Inflammatory macrophage treated with lipopolysaccharide for 1 hour (primary cell): ENCODE data around the gene FBXO7.
A peak's percentile ranks its signal among the peaks of the same experiment; 100 is the strongest.

Experiments
- DNase-seq, 2 donors: peaks; one replicate each; pipeline ENCODE4 v3.0.0-alpha.2; 2020 to 2022

Gene FBXO7

DNA sequence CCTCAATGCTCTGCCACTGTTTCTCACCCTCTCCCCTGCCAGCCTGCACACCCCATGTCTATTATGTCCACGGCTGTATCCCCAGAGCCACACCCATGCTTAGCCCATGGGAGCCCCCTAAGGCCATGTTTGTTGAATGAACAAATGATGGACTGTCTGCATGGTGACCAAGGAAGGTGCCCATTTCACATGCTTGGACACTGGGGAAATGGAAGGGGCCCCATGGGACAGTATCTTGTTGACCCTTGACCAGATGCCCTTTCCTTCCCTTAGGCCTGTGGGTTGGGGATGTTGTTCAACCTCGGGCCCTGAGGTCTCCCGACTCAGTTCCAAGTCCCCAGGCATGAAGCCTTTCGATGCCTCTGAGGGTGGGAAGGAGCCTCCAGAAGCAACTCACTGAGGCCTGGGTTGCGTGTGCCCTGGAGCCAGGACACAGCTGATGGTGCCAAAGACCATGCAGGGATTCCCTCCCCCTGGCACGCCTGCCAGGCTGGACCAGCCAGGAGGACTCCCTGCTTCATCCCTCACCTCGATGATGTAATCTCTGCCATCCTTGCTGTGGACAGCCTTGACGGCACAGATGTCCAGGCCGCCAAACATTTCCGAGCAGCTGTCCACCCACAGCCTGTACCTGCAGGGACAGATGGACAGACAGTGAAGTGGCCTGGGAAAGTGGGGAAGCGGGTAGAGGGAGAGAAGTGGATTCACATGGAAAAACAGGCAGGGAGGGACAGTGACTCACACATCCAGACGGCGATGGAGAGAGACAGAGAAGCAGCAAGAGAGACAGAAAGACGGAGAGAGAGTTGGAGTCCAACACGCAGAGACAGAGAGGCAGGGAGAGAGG, 58.9 kb downstream of the FBXO7 start:
- DNase-seq, result no peak

DNA sequence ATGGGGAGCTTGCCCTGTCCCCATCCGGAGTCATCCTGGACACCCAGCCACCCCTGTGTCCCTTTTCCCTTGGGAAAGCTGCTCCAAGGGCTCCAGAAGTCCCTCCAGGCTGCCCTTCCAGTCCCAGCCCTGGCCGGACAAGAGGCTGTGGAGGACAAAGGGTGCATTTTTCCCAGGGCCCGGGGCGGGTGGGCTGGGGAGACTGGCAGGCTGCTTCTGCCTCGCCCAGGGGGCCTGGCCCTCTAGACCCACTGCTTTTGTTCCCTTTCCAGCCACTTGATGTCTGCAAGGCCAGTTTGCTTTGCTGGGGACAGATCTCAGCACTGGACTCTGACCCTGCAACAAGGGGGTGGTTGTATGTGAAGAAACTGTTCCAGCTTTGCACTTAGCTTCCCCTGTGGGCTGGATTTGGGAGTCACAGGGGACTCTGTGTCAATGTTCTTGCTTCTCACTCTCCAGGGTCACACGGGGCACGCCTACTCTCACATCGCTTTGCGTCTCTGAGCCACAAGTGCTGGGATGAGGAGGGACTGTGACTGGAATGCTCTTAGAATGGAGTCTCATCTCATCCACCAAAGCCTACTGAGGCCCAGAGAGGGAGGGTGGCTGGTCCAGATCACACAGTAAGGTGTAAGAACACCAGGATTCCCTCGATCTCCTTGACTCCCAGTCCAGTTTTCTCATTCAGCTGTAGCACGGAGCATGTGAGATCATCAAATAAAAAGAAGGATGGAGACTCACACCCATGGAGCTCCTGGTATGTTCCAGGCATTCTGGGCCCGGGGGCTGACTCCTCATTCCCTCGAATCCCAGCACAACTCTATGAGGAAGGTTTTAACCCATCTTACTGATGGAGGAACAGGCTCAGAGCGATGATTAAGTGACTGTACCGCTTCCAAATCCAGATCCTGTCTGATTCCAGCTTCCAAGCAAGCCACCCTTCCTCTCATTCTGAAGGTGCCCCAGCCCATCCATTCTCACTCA, 59.9 kb downstream of the FBXO7 start:
- peak; percentile 5 to 65 for DNase-seq

GRCh38 chr22:32535531-32536190, 61.0 kb downstream of the FBXO7 start:
- DNase-seq, result no peak

GRCh38 chr22:32536352-32536751, 61.7 kb downstream of the FBXO7 start:
- no peak for DNase-seq

DNA sequence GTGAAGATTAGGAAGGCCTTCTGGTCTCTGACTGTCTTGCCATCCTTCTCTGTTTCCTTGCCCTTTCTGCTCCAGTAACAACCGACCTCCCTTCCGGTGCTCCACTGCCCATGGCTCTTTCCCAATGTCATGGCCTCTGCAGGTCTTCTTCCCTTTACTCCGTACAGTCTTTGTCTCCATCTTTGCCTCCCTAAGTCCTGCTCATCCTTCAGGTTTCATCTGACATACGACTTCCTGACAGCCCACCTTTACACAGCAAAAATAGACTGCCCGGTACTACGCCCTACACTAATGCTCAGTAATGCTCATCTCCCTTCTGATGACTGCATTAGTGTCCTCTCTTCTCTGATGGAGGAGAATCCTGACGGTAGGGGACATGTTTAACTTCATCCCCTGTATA, 63.9 kb downstream of the FBXO7 start:
- DNase-seq, result no peak

GRCh38 chr22:32539631-32540421, 65.2 kb downstream of the FBXO7 start:
- peak in 1 of 2 donors; percentile 37 for DNase-seq

- no peak for DNase-seq
Observed at GRCh38 chr22:32541481-32541880, 66.9 kb downstream of the FBXO7 start.

DNA sequence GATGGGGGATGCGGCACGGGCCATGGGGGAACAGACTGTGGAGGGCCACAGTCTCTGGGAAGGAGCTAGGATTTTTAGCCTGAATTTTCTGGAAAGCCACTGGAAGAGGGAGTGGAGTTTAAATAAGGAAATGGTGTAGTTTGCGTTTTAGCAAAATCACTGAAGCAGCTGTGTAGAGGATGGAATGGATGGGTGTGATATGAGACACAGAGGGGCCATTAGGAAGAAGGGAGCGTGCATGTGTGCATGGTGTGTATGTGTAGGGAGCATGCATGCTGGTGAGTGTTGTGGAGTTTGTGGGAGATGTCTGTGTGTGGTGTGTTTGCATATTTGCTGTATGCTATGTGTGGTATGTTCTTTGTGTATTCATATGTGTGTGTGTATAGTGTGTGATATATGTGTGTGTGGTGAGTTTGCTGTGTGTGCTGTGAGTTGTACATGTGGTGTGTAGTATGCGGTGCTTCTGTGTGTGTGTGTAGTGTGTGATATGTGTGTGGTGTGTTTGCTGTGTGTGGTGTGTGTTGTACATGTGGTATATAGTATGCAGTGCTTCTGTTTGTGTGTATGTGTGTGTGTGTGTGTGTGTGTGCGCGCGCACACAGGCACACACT, 67.6 kb downstream of the FBXO7 start:
- DNase-seq, result no peak

DNA sequence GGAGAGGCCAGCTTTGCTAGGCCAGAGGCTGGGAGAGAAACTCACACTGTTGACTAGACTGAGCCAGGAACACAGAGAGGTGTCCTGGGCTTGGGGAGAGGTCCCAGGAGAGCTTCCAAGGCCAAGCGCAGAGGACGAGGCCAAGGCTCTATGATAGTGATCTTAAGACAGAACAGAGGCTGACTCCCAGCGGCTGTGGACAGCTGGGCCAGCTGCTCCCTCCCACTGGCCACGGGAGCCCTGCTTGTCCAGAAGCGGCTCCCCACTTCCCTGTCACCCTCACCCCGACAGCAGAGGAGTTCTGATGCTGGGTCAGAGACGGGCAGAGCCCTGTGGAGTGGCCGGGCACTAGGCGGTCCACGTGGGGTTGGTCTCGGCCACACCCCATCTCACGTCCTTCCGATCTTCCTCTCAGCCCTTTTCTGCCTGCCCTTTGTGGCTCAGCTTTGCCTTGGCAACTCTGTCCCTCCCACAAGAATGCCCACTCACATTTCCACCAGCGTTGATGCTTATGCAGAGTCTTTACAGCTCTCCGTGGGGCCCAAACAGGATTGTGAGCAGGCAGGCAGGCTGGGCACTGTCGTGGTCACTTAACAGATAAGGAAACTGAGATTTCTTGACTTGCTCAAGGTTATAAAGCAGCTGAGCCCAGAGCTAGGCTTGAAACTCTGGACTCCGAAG, 68.2 kb downstream of the FBXO7 start:
- DNase-seq, result no peak

DNA sequence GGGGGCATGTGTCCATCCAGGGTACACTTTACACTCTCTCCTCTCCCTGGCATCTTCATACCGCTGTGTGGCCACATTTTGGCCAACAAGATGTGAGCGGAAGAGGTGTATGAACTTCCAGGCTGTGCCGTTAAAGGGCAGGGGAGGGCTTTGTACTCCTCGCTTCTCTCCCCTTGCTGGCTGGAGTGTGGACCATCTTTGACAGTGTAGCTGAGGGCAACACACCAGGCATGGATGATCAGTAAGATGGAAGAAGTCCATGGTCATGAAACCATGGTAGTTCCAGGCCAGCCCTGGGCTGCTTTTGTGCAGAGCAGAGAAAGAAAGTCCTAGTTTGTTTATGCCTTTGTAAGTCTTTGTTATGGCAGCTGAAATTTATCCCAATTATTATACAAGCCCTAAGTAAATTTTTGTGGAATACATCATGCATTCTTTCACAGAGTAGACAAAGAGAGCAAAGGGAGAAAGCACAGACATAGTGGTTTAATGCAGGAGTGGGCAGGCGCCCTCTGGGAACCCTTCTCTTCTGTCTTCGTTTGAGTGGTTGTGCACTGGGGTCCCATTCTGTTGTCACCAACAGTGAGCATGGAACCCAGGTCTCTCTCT, 70.4 kb downstream of the FBXO7 start:
- no peak for DNase-seq

DNA sequence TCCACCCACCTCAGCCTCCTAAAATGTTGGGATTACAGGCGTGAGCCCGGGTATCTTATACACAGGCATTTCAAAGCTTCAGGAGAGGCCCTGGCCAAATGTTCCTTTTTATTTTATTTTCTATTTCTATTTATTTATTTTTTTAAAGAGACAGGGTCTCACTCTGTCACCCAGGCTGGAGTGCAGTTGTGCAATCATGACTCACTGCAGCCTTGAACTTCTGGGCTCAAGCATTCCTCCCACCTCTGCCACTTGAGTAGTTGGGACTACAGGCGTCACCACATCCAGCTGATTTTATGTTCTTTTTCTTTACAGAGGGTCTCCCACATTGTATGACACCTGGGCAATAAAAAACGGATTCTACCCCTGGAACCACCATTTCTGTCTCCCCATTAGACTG, 71.2 kb downstream of the FBXO7 start:
- DNase-seq, result no peak

DNA sequence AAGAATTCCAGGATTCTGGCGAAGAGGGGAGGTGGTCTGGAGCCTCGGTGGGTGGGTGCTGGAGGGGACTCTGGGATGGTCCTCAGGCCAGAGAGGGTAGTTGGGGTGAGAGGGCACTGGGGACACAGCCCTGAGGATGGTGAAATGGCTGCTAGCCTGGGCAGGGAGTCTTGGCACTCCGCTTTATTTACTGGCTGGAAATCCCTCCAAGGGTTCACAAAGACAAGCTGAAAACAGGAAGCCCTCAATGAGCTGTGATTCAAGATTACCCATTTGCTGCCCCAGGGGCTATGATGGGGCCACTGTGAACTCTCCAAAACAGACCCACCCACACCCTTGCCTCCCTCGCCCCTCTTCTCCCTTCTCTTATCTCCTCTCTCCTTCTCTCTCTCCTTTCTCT, 71.9 kb downstream of the FBXO7 start:
- DNase-seq, result no peak

DNA sequence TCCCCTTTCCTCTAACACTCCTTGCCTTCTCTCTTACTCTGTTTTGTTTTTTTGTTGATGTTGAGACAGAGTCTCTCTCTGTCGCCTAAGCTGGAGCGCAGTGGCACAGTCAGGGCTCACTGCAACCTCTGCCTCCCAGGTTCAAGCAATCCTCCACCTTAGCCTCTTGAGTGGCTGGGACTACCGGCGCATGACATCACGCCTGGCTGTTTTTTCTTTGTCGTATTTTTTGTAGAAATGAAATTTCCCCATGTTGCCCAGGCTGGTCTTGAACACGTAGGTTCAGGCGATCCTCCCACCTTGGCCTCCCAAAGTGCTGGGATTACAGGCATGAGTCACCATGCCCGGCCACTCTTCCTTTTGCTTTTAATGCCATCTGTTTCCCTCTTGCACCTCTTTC, 72.3 kb downstream of the FBXO7 start:
- DNase-seq, result no peak

DNA sequence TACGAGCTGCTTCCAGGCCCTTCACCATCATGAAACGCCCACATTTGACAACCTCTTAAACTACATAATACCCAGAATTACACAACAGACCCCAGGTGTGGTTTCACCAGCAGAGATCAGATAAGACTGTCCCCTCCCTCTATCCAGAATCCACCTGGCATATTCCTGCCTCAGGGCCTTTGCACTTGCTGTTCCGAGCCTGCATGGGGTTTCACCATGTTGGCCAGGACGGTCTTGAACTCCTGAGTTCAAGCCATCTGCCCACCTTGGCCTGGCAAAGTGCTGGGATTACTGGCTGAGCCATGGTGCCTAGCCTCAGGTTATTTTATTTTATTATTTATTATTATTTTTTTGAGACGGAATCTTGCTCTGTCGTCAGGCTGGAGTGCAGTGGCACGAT, 73.4 kb downstream of the FBXO7 start:
- no peak for DNase-seq
